Measurements from ENCODE around the gene SLC26A8.

SLC26A8 gene, protein sequence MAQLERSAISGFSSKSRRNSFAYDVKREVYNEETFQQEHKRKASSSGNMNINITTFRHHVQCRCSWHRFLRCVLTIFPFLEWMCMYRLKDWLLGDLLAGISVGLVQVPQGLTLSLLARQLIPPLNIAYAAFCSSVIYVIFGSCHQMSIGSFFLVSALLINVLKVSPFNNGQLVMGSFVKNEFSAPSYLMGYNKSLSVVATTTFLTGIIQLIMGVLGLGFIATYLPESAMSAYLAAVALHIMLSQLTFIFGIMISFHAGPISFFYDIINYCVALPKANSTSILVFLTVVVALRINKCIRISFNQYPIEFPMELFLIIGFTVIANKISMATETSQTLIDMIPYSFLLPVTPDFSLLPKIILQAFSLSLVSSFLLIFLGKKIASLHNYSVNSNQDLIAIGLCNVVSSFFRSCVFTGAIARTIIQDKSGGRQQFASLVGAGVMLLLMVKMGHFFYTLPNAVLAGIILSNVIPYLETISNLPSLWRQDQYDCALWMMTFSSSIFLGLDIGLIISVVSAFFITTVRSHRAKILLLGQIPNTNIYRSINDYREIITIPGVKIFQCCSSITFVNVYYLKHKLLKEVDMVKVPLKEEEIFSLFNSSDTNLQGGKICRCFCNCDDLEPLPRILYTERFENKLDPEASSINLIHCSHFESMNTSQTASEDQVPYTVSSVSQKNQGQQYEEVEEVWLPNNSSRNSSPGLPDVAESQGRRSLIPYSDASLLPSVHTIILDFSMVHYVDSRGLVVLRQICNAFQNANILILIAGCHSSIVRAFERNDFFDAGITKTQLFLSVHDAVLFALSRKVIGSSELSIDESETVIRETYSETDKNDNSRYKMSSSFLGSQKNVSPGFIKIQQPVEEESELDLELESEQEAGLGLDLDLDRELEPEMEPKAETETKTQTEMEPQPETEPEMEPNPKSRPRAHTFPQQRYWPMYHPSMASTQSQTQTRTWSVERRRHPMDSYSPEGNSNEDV

DNA sequence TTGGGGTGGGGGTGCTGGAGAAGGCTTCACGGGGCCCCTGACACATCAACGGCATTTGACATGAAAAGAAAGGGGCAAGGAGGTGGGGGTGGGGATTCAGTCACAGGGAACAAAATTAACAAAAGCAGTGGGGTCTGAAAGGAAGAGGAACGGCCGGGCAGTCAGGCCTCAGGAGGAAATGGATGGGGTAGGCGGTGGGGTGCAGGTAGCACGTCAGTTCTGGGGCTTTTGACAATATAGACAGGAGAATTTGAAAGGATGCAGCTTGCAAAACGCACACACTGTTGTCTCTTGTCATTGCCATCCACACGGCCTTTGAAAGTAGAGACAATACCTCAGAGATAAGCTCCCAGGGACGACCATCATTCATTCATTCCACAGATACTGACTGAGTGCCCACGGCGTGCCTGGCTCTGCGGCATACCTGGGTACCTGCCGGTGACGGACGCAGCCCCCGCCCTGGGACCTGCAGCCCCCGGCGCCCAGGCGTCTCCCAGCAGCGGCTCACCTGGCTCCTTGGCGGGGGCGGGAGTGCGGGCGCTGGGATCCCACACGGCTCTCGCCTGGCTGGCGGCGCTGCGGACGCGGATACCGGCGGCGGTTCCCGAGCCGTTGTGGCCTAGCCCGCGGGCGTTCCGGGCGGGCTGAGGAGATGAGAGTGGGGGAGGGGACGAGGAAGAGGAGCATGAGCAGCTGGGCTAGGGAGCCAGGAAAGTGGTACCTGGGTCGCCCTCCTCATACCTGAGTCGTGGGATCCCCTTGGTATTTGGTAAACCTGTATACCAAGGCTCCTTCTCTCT, at the start of gene SLC26A8:
SLC26A8 (minus strand) TSS at position 646 of the 800 bp plus-strand sequence. CDS start 4,934 bp downstream, outside the sequence.
- no peak for DNase-seq

DNA sequence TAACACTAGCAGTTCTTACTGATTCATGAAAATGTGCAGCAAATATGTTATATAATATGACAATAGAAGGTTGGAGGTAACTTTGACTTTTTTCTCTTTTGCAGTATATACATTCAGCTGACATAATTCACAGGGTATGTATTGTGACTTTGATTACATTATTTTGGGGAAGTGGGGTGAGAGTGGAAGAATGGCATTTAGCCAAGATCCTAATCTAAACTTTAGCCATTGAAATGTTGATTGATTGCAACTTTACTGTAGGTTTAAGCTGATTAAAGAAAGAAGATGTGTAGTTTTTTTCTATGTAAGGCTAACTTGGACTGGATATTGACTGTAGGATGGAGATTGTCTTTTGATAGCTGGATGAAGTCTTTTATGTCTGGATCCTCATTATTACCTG, 49.1 kb upstream of the SLC26A8 start:
- DNase-seq: no peak

DNA sequence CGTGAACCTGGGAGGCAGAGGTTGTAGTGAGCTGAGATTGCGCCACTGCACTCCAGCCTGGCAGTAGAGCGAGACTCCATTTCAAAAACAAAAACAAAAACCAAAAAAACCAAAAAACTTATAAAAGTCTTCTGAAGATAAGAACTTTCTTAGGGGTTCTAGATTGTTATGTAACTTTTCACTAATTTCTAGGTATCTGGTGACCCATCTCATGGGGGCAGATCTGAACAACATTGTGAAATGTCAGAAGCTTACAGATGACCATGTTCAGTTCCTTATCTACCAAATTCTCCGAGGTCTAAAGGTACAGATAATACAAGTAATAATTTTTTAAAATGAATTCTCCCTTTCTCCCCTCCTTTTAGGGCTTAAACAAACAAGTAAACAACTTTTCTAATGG, 48.2 kb upstream of the SLC26A8 start:
- no peak for DNase-seq

DNA sequence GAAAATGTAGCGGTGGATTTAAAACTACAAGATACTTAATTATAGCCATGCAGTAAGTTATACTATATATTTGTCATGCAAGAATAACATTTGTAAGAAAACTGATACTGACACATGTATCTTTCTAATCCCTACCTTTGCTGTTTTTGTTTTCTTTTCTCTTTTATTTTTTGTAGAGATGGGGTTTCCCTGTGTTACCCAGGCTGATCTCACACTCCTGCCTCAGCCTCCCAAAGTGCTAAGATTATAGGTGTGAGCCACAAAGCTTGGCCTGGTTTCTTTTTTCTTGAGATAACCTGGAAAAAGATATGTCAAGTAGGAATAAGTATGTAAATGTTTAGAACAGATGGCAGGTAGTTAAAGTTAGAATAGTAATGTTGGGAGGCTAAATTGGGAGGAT, 47.3 kb upstream of the SLC26A8 start:
- no peak for DNase-seq

DNA sequence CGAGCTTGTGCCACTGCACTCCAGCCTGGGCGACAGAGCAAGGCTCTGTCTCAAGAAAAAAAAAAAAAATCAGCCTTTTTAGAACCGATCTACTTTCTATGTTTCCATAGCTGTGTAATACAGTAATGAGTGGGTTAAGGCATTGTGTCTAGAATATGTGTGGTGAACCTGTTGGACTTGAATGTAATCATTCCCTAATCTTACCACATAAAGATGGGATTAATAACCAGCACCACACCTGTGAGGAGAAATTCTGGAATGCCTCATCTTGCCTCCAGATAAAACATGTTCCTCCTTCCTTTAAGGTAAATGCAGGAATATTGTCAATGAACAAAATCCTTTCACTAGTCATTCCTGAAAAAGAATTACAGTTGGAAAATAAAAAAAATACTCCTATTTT, 46.8 kb upstream of the SLC26A8 start:
- DNase-seq: no peak

DNA sequence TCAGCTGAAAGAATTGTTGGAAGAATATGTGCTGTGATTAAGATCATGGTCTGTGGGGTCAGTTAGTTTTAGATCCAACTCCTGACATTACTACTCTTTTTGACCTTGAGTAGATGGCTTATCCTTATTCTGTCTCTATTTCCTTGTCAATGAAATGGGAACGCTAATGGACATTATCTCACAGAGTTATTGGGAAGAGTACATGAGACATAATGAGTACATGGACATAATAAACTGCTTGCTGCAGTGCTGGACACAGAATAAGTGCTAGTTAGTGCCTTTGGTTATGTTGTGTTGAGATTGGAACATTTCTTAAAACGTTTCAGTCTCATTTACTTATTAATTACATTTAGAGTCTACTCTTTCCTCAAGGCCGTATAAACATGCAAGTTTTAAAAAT, 45.8 kb upstream of the SLC26A8 start:
- DNase-seq: no peak

DNA sequence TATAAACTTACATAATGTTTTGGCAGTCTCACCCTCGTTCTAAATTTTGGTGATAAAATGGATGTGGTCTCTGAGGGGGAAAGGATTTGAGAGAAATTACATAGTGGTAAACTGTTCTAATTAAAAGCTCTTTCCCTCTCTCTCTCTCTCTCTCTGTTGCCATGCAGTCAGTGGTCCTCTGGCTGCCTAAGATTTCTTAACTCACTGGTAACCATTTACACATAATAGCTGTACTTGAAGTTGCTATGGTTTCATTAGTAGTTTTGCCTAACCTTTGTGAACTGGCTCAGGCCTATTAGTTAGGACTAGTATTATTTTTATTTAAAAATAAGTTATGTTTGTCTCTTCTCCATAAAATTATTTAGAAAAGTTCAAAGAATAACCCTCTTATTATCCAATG, 45.1 kb upstream of the SLC26A8 start:
- DNase-seq: no peak

DNA sequence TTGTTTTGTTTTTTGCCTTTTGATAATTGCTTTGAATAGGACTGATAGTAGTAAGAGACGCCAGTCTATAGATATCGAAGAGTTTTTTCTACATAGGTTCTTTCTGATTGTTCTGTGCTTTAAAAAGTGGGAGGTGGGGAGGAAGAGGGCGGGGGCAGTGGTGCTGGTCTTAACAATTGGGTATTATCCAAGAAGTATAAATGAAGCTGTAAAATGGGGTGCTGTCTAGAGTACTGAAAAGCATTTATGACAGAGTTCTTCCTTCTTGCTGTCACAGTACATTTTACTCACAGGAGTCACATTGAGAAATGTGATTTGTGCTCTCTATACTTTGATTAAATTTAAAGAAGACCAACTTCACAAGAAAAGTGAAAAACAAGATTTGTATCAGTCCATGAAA, 44.1 kb upstream of the SLC26A8 start:
- DNase-seq: no peak

DNA sequence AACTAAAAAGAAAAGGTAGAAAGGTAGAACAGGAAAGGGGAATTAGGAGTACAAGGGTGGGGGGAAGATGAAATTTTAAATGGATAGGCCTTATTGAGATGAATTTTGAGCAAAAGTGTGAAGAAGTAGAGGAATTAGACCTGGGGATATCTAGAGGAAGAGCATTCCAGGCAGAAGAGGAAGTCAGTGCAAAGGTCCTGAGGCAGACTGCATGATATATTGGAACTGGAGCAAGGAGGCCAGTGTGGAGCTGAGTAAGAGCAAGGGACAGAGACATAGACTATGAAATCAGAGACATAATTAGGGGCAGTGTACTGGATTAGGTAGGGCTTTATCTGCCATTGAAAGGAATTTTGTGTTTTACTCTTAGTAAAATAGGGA, 43.6 kb upstream of the SLC26A8 start:
- no peak for DNase-seq

DNA sequence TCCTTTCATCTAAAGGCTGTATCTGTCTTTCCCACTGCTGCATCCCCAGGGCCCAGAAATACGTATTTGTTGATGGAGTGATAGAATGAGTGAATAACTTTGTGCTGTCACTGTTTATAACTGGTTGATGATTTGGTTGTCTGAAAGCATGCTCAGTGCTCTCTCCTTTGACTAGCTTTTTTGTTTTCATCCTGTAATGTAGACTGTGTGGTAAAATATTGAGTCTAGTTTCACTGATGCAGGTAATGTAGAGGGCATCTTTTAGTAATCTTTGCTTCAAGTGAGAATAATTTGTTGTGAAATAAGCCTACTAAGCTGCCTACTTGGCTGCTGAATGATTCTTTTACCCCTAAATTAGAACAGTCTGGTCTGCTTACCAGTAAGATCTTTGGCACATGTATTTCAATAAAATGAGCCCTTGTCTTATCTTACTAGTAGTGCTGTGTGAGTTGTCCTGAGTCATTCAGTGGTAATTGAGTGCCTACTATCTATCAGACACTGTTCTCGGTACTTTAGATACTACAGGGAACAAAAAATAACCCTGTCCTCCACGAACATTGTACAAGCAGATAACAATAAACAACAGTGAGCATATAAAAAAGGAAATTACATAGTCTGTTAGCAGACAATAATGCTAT, 43.1 kb upstream of the SLC26A8 start:
- no peak for DNase-seq

DNA sequence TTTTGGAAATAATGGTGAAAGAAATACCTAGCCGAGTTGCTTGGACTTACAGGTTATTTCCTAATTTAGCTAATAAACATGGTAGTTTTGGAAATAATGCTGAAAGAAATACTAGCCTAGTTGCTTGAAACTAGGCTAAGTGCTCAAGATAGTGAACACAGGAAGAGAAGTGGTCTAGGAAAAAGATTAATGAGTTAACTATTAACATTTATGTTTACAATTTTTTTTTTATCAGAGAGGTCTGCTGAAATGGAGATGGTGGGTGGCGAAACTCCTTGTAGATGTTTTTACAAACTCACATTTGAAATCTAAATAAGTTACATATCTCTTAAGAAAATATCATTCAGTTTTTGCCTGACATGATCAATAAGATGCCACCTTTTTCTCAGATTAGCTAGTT, 42.4 kb upstream of the SLC26A8 start:
- DNase-seq: no peak

DNA sequence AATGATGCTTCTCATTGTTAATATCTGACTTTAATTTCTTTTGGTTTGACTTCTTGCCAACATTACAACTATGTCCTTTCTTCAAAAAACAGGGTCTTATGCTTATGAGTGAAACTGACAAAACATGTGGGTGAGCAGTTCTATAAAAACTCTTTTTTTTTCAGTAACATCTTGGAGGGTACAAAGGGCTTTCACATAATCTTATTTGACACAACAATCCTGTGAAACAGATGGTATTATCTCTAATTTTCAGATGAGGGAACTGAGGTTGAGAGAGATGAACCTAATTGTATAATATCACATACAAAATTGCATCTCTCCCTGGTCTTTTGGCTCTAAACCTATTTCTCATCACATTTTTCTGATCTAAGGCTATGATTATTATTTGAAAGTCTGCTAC, 41.5 kb upstream of the SLC26A8 start:
- no peak for DNase-seq

DNA sequence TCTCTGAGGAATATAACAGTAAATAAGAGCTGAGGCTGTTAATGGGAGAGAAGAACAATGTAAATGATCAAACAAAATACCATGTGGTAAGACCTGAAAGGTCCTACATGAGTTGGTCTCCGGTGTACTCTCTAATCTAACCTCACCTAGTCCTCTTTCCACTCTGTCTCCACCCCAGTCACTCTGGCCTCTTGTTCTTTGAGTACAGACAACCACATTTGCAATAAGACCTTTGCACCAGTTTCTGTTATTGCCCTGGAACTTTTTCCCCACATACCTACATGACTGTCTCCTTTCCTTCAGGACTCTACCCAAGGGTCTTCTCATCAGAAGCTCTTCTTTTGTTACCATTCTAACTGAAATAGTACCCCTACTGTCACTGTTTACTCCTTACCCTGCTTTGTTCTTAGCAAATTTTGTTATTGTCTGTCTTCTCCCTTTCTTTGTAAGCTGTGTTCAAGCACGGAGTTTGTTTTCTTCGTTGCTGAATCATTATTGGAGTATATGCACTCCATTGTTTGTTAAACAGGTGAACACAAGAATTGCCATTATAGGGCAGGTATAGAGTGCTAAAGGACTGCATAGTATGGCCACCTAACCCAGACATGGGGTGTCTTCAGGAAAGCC, 40.4 kb upstream of the SLC26A8 start:
- DNase-seq: no peak

DNA sequence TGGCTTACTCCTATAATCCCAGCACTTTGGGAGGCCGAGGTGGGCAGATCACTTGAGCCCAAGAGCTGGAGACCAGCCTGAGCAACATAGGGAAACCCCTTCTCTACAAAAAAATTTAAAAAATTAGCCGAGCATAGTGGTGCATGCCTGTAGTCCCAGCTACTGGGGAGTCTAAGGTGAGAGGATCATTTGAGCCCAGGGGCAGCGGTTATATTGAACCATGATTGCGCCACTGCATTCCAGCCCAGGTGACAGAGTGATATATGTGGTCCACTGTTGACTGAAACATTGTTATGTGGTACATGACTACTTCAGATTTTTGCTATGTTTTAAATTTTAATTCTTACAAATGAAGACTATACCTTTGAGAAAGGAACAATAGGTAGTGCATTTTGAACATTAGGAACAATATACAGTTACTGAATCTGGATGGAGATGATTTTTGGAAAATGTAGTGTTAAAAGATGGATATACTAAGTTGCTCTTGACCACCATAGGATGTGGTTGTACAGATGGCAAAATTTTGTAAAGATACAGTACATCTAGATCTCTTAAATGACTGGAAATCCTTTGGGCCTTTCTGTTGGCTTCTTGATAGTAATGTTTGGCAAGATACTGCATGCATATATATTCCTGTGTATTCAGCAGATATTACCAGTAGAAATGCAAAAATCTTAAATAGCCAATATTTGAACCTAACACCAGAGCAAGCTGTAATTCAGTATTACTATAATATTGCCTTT, 39.0 kb upstream of the SLC26A8 start:
- DNase-seq: no peak

DNA sequence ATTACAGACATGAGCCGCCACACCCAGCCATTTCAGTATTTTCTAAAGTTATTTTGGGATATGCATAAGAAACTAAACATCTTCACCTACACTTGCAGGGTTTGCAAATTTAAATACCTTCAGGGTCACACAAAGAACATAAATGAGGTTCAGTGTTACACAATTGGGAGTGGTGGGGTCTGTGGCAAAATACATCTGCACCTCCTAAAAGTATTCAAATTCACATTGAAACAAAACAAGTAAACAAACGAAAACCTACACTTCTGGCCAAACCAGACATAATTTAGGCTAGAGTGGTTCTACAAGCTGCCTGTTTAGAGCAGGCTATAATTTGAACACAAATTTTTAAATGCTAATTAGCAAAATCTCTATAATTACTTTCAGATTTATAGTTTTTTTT, 37.8 kb upstream of the SLC26A8 start:
- DNase-seq: no peak

DNA sequence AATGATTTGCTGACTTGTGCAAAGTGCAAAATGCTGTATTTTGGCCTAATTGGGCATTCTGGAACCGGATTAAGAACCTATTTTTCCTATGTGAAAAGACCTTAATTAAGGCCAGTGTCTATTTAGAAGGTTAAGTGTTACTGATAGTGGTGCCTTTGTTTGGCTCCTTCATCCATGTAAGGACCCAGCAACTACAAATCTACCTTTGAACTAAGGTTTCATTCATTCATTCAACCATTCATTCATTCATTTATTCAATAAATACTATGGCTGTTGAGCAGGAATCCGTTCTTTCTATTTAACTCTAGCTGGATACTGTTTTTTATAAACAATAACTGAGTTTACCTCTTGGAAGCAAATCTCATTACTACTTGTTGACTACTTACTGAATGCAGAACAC, 36.8 kb upstream of the SLC26A8 start:
- no peak for DNase-seq

DNA sequence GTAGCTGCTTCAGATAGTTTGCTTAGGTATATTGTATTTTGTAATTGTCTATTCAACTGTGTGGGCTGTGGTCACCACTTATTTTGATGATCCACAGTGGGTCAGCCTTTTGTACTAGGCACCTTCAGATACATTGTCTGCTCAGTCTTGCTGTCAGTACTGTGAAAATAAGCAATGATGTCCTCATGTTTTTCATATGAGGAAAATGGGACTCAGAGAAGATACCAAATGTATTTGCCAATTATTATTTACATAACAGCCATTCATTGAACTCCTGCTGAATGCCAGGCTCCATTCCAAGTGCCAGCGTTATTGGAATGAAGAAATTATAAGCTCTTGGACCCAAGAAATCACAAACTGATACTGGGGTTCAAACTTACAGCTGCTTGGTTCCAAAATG, 31.7 kb upstream of the SLC26A8 start:
- DNase-seq: no peak

DNA sequence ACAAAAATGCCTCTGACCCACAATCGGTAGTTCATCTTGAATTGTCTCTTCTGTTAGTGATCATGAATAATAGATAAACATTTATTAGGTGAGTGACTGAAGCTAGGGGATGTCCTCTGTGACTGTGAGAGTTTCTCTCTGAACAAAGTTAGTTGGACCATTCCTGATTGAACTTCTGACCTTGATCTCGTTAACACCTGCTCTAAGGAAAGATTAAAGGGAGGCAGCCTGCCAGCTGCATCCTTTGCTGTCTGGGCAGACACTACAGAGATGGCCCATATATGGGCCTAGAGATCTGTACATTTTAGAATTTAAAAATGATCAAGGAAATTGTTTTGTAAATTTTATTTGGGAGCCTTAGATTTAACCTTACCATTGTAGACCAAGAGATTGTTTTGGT, 30.5 kb upstream of the SLC26A8 start:
- DNase-seq: no peak

DNA sequence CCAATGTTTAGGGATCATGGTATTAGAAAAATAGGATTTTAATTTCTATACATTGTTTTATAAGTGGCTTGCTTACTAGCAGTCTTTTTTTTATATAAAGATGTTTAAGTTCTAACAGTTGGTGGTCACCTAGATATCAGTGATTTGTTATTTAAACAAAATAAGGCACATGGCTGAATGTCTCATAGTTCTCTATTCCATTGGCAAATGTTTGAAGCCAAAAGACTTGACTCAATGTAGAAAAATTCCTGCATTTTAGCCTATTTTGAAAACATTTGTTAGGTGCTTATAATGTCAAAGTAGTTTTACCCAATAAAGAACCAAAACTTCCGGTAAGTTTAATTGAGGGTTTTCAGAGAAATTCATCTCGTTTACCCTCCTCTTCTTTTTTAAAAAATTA, 30.0 kb upstream of the SLC26A8 start:
- DNase-seq: no peak

DNA sequence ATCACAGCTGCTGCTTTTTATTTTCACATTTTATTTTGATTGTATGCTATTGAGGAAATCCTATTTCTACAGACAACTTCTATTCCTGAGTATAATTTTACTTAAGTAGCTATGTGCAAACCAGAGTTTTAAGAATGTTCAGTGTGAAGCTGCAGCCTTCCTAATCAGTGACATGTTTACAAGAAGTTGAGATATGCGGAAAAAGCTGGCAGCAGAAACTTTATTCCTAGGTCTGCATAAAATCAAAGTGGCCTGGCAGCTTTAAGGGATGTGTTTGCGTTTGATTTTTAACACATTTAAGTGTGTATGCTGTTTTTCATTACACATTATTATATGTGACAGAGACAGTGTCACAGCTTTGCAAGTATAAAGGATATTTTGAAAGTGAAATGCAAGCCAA, 29.4 kb upstream of the SLC26A8 start:
- no peak for DNase-seq

DNA sequence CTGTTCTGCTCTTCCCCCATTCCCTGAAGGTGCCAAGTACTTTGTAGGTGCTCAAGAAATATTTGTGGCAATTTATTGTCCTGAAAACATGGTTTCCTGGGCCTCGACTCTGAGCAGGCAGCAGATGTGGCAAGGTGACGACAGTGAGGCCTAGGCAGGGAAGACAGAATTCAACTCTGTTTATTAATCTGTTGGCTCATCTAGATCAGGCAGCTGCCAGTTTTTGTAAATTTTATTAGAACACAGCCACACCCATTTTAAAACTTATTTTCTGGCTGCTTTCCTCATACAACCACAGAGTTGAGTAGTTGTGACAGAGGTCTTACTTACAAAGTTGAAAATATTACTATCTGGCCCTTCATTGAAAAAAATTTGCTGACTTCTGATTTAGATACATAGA, 27.7 kb upstream of the SLC26A8 start:
- DNase-seq: no peak
